ENCODE results near the gene RRP15. TPM values are rescaled to one million over a fixed set of nuclear protein-coding genes. Genes with fewer than 3 reads are reported as not detected.

Gene RRP15
- total and polyA plus RNA-seq, 9 of the 15 experiments (the other 6 are each of a cell fraction or from before 2014, with no cell fraction given): 9.5 to 58.1 (median 29.3) TPM

- no peaks in the 10 kb centered on the region for H3K36me3 ChIP-seq (ENCODE audit: control insufficient read depth, insufficient read depth, low read length)
- H3K9me1 ChIP-seq (ENCODE audit: control insufficient read depth, insufficient read depth, low read length): no peaks in the 10 kb centered on the region
- no peaks in the 10 kb centered on the region; the same call in 1 of the 2 replicates for H3K9me3 ChIP-seq (replicated peaks; ENCODE audit: control insufficient read depth, insufficient read depth, low read depth, low read length)
- no peak overlapping the region for H3K4me3 ChIP-seq
- H3K27me3 ChIP-seq (ENCODE audit: control insufficient read depth in 2 of 2, insufficient read depth in 2 of 2, low read length in 2 of 2): no peaks in the 10 kb centered on the region
- no peaks in the 10 kb centered on the region for H4K20me1 ChIP-seq (replicated peaks; ENCODE audit: control insufficient read depth, insufficient read depth, low read length)
- CTCF ChIA-PET (ENCODE audit: low intra/inter-chr PET ratio): no interaction called here
- H3K4me2 ChIP-seq (ENCODE audit: insufficient read depth, low read length): no peak overlapping the region
- no peak overlapping the region for H3K9ac ChIP-seq (ENCODE audit: insufficient read depth in 1 of 2, low read depth in 2 of 2, low read length in 2 of 2)
- intact Hi-C loops (cut with micrococcal nuclease): loop anchor here (5.0 to 10.0 kb wide), 5 partner anchors 77 to 1560 kb away; no protein-coding TSS in a partner anchor
- in situ Hi-C loops (cut with MboI): no loop called here
- no TSS peak for BruUV-seq (replicated peaks)
- no peak overlapping the region for H2AFZ ChIP-seq (ENCODE audit: low read depth, low read length)
- H3K27ac ChIP-seq (ENCODE audit: extremely low read depth, low read depth, low read length): no peak overlapping the region
- POLR2A ChIA-PET: no interaction called here
- ATAC-seq: no peak
- no peaks in the 10 kb centered on the region for H3K4me1 ChIP-seq (replicated peaks in 1 of 2; ENCODE audit: control insufficient read depth in 2 of 2, insufficient read depth in 2 of 2, low read length in 2 of 2)
- WGBS (ENCODE audit: insufficient coverage, low coverage, missing lambda C conversion rate): 0% methylated on average over 2 of the region's 2 CpGs
- no peaks in the 10 kb centered on the region for H3K79me2 ChIP-seq (ENCODE audit: control insufficient read depth, insufficient read depth, low read length)
- DNase-seq (ENCODE audit: extremely low read depth in 1 of 4, low spot score in 3 of 4): no peak
- no peak for FAIRE-seq
- TF ChIP-seq CSDE1 (IDR thresholded peaks at IDR 0.05) (no peak), SOX6 (IDR thresholded peaks at IDR 0.05) (no peak), TCF15 (CRISPR knock-in tag; IDR thresholded peaks at IDR 0.05) (no peak), FOXP4 (CRISPR knock-in tag; IDR thresholded peaks at IDR 0.05; ENCODE audit: borderline replicate concordance) (no peak), BACH1 (tag; IDR thresholded peaks at IDR 0.05) (no peak), DLX4 (CRISPR knock-in tag; IDR thresholded peaks at IDR 0.05) (no peak), STAT5A (IDR thresholded peaks at IDR 0.05; ENCODE audit: borderline replicate concordance, low read length) (no peak), ZNF274 (IDR thresholded peaks at IDR 0.05; ENCODE audit: borderline replicate concordance, low read depth, low read length) (no peak), E4F1 (CRISPR knock-in tag; IDR thresholded peaks at IDR 0.05; ENCODE audit: borderline replicate concordance) (no peak), NCOA1 (IDR thresholded peaks at IDR 0.05; ENCODE audit: low read depth) (no peak), SFPQ (IDR thresholded peaks at IDR 0.05; ENCODE audit: low read depth, low read length) (no peak), KLF1 (tag; IDR thresholded peaks at IDR 0.05) (no peak), GABPA (tag; conservative IDR thresholded peaks at IDR 0.05; ENCODE audit: low read depth) (no peak), ZBTB5 (IDR thresholded peaks at IDR 0.05) (no peak)
These were observed 30.0 kb upstream of the RRP15 start for GRCh38 chr1:218255090-218255489.

Data from K562 (cell line).